ENCODE results near the gene IGHMBP2.
"Not testable (repeated sequence)": the region's sequence is repeated elsewhere in the genome, so short reads cannot be mapped to it uniquely, and the experiment has no call there.

IGHMBP2 gene

DNA sequence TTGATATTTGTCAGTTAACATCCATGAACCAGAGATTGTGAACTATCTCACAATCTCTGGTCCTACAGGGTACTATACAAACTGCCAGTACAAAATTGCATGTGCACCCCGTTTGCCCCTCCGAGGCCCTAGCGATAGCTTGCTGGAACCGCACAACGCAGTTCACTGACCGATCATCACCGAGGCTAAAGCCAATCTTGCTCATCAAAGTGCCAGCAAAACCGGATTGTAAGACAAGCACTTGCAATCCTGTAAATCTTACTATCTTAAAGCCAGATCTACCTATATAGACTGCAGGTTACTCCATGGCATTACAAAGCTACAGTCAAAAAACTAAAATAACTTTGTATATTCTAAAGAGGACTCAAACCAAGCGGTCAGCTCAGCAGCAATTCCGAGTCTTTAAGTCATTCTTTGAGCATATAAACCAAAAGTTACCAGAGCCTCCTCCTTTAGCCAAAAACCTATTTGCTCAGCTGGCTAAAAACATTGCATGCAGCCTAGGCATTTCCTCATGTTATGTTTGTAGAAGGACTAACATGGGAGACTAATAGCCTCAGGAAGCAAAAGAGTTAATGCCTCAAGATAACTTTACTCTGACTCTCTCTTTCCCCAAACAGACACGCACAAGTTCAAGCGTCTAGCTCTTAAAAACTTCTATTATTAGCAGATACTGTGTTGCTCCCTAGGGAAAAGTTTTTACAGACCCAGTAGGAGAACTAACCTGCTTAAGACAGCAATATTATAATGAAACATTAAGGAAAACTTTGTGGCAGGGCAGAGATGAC is 31.3 kb upstream of the IGHMBP2 start:
- Histone ChIP-seq H3K4me1 (peaks cover 16% of the 10 kb centered on the region), H3K36me3 (replicated peaks) (no peaks in the 10 kb centered on the region), H3K27me3 (ENCODE audit: low read depth) (peaks cover 2% of the 10 kb centered on the region; the same call in 1 of the 2 replicates), H3K4me3 (no peak overlapping the region), H3K9me3 (no peaks in the 10 kb centered on the region)
- in situ Hi-C loops (cut with MboI; ENCODE audit: low sequenced_read_pairs), result no loop called here
- DNase-seq (ENCODE audit: low spot score in 2 of 2), result no peak

DNA sequence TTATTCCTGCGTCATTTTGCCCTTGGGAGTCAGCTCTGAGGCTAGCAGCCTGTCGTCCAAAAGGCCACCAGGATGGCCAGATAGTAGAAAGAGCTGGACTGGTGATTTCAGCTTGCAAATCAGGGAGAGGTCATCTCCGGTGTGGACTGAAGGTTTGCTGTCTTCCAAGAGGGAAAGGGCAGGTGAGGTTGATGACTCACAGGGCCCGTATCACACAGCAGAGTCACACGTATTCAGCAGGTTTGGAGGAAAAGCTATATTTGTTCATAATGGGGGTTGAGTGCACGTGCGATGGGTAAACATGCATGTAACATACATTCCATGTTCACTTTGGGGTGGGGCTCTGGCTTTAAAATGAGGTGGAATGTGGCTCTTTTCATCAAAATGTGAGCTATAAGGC is 25.7 kb upstream of the IGHMBP2 start:
- no peaks in the 10 kb centered on the region for H3K36me3 ChIP-seq (replicated peaks)
- in situ Hi-C loops (cut with MboI; ENCODE audit: low sequenced_read_pairs), result no loop called here
- peaks cover 28% of the 10 kb centered on the region for H3K4me1 ChIP-seq
- no peak overlapping the region for H3K4me3 ChIP-seq
- DNase-seq (ENCODE audit: low spot score in 2 of 2), result no peak
- peaks cover 2% of the 10 kb centered on the region; the same call in 1 of the 2 replicates for H3K27me3 ChIP-seq (ENCODE audit: low read depth)
- no peaks in the 10 kb centered on the region for H3K9me3 ChIP-seq

DNA sequence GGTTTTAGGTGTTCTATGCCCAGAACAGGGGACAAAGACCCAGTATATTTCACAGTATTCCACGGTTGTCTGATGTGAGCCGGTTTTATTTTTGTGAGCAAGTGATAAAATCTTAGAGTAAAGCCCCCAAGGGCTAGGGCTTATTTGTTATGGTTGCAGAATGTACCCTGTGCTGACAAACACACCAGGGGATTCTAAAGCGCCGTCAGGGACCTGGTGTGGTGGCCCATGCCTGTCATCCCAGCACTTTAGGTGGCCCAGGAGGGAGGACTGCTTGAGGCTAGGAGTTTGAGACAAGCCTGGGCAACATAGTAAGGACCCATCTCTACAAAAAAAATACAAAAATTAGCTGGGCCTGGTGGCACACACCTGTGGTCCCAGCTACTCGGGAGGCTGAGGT is 22.8 kb upstream of the IGHMBP2 start:
- Histone ChIP-seq H3K4me3 (no peak overlapping the region), H3K36me3 (replicated peaks) (no peaks in the 10 kb centered on the region; the same call in 1 of the 2 replicates), H3K27me3 (ENCODE audit: low read depth) (no peaks in the 10 kb centered on the region), H3K9me3 (no peaks in the 10 kb centered on the region), H3K4me1 (peaks cover 19% of the 10 kb centered on the region)
- in situ Hi-C loops (cut with MboI; ENCODE audit: low sequenced_read_pairs), result no loop called here
- no peak for DNase-seq (ENCODE audit: low spot score in 2 of 2)

DNA sequence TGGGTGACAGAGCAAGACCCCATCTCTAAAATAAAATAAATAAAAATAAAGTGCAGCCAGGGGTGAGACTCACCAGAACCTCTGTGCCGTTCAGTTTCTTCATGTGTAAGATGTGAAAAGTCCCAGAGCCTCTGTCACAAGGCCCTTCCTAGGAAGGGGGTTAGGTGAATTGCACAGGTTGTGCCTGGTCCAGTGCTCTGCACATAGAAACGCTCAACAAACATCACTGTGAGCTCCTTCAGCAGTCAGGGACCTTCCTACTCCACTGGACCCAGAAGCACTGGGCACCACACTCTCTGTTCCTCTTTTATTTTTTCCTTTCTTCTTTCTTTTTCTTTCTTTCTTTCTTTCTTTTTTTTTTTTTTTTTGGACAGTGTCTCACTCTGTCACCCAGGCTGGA is 22.4 kb upstream of the IGHMBP2 start:
- Histone ChIP-seq H3K4me1 (peaks cover 19% of the 10 kb centered on the region), H3K4me3 (no peak overlapping the region), H3K27me3 (ENCODE audit: low read depth) (no peaks in the 10 kb centered on the region), H3K36me3 (replicated peaks) (no peaks in the 10 kb centered on the region; the same call in 1 of the 2 replicates), H3K9me3 (no peaks in the 10 kb centered on the region)
- DNase-seq (ENCODE audit: low spot score in 2 of 2), result no peak
- in situ Hi-C loops (cut with MboI; ENCODE audit: low sequenced_read_pairs), result no loop called here

DNA sequence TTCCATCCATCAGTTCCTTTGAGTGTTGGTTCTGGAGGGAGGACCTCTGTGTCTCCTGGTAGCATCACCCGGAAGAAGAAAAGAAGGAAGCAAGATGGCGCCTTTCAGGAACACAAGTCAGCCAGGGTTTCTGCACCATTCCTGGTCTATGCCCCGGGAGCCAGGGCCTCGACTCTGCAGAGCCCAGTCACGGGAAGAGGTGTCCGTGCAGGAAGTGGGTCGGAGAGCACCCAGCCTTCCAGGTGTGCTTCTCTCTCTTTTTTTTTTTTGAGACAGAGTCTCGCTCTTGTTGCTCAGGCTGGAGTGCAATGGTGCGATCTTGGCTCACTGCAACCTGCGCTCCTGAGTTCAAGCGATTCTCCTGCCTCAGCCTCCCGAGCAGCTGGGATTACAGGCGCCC is 21.3 kb upstream of the IGHMBP2 start:
- Histone ChIP-seq H3K4me3 (no peak overlapping the region), H3K36me3 (replicated peaks) (no peaks in the 10 kb centered on the region; the same call in 1 of the 2 replicates), H3K4me1 (peaks cover 19% of the 10 kb centered on the region), H3K27me3 (ENCODE audit: low read depth) (no peaks in the 10 kb centered on the region), H3K9me3 (no peaks in the 10 kb centered on the region)
- in situ Hi-C loops (cut with MboI; ENCODE audit: low sequenced_read_pairs), result no loop called here
- DNase-seq (ENCODE audit: low spot score in 2 of 2), result no peak

DNA sequence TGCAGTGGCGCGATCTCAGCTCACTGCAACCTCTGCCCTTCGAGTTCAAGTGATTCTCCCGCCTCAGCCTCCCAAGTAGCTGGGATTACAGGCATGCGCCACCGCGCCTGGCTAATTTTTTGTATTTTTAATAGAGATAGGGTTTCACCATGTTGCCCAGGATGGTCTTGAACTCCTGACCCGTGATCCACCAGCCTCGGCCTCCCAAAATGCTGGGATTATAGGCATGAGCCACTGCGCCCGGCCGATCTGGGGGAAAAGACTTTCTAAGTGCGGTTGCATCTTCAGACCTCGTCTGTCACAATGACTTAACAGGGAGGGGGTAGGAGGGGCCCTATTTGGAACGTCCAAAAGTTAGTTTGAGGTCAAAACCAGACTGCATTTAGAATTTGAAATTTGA is 18.9 kb upstream of the IGHMBP2 start:
- H3K27me3 ChIP-seq (ENCODE audit: low read depth); in situ Hi-C loops (cut with MboI; ENCODE audit: low sequenced_read_pairs); H3K4me3 ChIP-seq; H3K36me3 ChIP-seq (replicated peaks); H3K4me1 ChIP-seq; DNase-seq (ENCODE audit: low spot score in 2 of 2); H3K9me3 ChIP-seq: not testable (repeated sequence)

DNA sequence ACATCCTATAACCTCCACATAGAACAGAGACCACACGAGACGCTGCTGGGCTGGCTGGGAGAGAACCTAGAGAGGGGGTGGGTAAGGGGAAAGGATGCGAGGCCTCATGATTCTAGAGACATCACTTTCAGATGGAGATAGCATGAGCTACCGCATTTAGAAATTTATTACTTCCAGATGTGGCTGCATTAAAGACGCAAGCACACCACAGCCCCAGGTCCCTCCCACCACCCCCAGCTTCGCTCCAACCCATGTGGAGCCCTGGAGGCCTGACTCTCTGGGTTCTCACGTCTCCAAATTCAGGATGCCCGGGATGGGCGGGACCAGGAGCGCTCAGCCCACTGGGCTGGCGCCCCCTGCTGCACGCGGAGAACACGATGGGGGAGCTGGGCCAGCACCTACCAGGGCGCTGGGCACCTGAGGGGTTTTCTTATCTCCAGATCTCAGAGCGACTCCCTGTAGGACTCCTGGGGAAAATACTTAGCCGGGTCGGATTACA is 13.7 kb upstream of the IGHMBP2 start:
- peaks cover 47% of the 10 kb centered on the region for H3K36me3 ChIP-seq (replicated peaks)
- in situ Hi-C loops (cut with MboI; ENCODE audit: low sequenced_read_pairs), result no loop called here
- peak in 1 of 2 experiments; percentile 48 for DNase-seq (ENCODE audit: low spot score in 2 of 2)
- no peaks in the 10 kb centered on the region for H3K9me3 ChIP-seq
- no peaks in the 10 kb centered on the region for H3K4me1 ChIP-seq
- H3K4me3 ChIP-seq, result no peak overlapping the region
- no peaks in the 10 kb centered on the region for H3K27me3 ChIP-seq (ENCODE audit: low read depth)

DNA sequence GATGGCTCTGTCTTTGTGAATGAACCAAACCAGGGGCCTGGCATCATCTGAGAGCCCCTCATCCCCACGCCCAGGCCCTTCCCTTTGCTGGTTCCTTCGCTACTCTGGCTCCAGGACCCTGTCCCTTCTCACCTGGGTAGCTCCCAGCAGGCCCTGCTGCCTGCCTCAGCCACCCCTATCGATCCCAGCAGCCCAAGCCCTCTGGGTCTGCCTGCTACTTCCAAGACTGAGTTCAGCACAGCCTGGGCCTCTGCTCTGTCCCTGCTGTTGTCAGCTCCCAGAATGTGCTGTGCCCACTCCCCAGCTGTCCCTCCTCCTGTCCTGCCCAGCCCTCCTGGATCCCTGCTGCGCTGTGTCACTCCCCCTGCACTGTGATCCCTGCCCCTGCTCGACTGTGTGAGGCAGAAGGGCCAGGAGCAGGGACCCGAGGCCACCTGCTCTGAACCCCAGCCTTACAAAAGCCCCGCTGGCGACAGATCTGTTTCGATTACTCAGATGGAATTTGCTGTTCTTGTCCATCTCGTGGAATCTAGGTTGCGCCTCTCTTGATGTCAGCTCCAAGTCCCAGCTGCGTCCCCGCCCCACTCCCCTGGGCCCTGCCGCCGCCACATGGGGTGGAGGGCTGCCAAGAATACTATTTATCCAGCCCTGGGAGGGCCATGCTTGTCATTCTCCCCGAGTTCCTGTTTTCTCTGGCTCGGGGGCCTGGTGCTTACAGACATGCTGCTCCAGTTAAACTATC is 13.0 kb upstream of the IGHMBP2 start:
- Histone ChIP-seq H3K27me3 (ENCODE audit: low read depth) (no peaks in the 10 kb centered on the region), H3K4me1 (no peaks in the 10 kb centered on the region), H3K9me3 (no peaks in the 10 kb centered on the region), H3K4me3 (no peak overlapping the region), H3K36me3 (replicated peaks) (peaks cover 54% of the 10 kb centered on the region)
- no peak for DNase-seq (ENCODE audit: low spot score in 2 of 2)
- in situ Hi-C loops (cut with MboI; ENCODE audit: low sequenced_read_pairs), result no loop called here

DNA sequence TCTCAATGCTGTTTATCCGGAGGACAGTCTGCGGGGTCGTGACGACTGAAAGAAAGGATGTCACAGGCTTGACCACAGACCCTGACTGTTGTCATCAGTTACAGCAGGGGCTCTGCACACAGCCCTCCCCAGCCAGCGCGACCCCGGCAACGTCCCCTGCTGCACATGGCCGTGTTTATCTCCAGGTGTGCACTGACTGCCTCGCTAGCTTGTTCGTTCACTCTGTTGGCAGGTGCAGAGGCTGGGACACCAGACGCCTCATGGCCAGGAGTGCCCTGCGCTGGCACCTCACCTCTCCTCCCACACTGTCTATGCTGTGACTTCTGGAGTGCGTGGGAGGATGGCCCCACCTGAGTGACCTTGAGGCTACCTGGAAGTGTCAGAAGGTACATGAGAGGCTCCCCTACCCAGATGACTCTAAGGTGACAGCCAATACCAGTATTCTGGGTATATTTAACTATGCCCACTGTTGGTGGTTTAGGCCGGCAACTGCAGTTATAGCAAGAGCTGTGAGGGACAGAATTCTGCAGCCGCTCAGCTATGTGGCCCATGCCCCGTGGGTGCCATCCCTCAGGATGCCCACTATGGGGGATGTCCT is 12.2 kb upstream of the IGHMBP2 start:
- in situ Hi-C loops (cut with MboI; ENCODE audit: low sequenced_read_pairs), result no loop called here
- H3K9me3 ChIP-seq, result no peaks in the 10 kb centered on the region
- no peak for DNase-seq (ENCODE audit: low spot score in 2 of 2)
- H3K27me3 ChIP-seq (ENCODE audit: low read depth), result no peaks in the 10 kb centered on the region
- no peak overlapping the region for H3K4me3 ChIP-seq
- H3K36me3 ChIP-seq (replicated peaks), result peaks cover 61% of the 10 kb centered on the region
- no peaks in the 10 kb centered on the region for H3K4me1 ChIP-seq

DNA sequence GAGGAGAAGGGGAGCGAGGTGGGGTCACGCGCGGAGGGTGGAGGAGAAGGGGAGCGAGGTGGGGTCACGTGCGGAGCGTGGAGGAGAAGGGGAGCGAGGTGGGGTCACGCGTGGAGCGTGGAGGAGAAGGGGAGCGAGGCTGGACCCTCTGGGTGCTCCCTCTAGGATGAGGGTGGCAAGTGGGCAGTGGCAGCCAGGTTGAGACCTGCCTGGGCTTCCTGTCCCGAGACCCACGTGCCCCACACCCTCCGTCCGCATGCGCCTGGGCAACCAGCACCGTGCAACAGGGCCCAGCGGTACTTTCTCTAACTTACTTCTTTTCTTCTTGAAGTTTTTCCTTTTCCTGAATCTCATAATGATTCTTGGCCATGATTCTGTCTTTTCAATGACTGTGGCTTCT is 11.1 kb upstream of the IGHMBP2 start:
- in situ Hi-C loops (cut with MboI; ENCODE audit: low sequenced_read_pairs), result no loop called here
- no peak overlapping the region for H3K4me3 ChIP-seq
- H3K27me3 ChIP-seq (ENCODE audit: low read depth), result no peaks in the 10 kb centered on the region
- no peaks in the 10 kb centered on the region for H3K9me3 ChIP-seq
- no peak for DNase-seq (ENCODE audit: low spot score in 2 of 2)
- H3K4me1 ChIP-seq, result no peaks in the 10 kb centered on the region
- peaks cover 73% of the 10 kb centered on the region for H3K36me3 ChIP-seq (replicated peaks)

DNA sequence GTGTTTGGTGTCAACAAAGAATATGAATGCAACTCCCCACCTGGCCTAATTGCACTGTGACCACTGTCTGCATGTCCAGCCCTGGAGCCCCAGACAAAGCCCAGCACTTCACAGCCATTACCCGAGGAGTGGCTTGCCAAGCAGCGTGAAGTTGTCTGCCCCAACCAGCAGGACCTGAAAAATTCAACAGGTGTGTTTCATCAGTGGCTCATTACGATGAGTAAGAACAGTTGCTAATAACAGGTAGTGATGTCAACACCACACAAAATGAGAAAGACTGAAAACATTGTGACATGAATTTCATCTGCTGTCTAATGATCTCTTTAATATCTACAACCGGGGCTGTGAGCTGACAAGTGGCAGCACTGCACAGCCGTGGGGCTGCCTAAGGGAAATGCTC is 10.4 kb upstream of the IGHMBP2 start:
- Histone ChIP-seq H3K9me3 (no peaks in the 10 kb centered on the region), H3K36me3 (replicated peaks) (peaks cover 80% of the 10 kb centered on the region), H3K27me3 (ENCODE audit: low read depth) (no peaks in the 10 kb centered on the region), H3K4me1 (no peaks in the 10 kb centered on the region), H3K4me3 (no peak overlapping the region)
- no peak for DNase-seq (ENCODE audit: low spot score in 2 of 2)
- in situ Hi-C loops (cut with MboI; ENCODE audit: low sequenced_read_pairs), result no loop called here

DNA sequence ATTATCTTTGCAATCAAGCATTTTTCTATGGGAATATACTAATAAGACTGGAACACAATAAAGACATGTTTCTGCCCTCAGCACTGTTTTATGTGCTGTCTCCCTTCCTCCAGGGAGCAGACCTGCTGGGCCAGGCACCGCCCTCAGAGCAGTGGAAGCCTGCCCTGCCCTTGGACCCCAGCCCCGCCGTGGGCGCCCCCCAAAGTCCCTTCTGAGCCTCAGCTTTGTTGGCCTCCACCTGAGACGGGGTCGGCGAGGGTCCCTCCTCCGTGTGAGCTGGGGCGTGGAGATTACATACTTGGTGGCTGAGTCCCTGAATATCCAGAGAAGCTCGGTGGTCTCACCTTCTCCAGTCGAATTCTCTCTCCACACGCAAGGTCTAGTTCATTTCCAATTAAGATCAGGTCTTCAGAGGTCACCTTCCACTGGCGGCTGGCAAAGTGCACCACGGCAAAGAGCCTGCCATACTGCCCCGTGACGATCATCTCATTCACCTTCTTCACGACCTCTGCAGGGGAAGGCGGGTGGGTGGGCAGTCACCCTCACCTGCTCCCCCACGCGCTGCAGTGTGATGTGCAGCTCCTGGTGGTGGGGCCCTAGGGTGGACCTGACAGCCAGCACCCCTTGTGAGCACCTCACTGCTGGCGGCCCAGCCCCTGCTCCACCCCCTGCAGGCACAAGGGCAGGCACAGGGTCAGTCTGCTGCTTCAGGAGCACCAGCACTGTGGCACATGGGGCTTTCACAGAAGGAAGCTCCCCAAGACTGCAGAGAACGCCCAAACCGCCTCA is 7.3 kb upstream of the IGHMBP2 start:
- peaks cover 81% of the 10 kb centered on the region for H3K36me3 ChIP-seq (replicated peaks)

DNA sequence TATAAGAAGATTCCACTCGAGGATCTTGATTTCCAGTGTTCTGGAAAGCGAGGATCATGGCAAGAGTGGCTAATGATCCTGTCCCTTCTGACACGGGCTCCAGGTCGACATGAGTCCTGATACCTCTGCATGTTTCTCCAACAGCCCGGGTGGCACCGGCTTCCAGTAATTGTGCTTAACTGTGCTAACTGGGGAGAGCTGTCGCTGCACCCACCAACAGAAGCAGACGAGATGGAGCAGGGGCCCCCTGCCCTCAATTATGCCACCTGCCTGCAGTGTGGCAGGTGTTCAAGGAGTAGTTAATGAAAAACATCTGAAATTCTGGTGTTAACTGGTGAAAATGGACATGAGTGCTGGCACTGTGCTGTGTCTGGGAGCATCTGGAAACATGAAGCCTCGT is 6.2 kb upstream of the IGHMBP2 start:
- Histone ChIP-seq H3K4me3 (no peak overlapping the region), H3K36me3 (replicated peaks) (peaks cover 82% of the 10 kb centered on the region), H3K9me3 (no peaks in the 10 kb centered on the region)

More for the DNA sequence above, 7.3 kb upstream of the IGHMBP2 start:
- DNase-seq (ENCODE audit: low spot score in 2 of 2), result no peak
- Histone ChIP-seq H3K9me3 (no peaks in the 10 kb centered on the region), H3K27me3 (ENCODE audit: low read depth) (no peaks in the 10 kb centered on the region), H3K4me1 (no peaks in the 10 kb centered on the region), H3K4me3 (no peak overlapping the region)
- in situ Hi-C loops (cut with MboI; ENCODE audit: low sequenced_read_pairs), result no loop called here

More for the DNA sequence above, 6.2 kb upstream of the IGHMBP2 start:
- Histone ChIP-seq H3K27me3 (ENCODE audit: low read depth) (no peaks in the 10 kb centered on the region), H3K4me1 (peaks cover 4% of the 10 kb centered on the region; the same call in 1 of the 2 replicates)
- in situ Hi-C loops (cut with MboI; ENCODE audit: low sequenced_read_pairs), result no loop called here
- no peak for DNase-seq (ENCODE audit: low spot score in 2 of 2)
